Measurements from ENCODE around the gene NUP214.
A peak's percentile ranks its signal among the peaks of the same experiment; 100 is the strongest.
"Not testable (repeated sequence)": the region's sequence is repeated elsewhere in the genome, so short reads cannot be mapped to it uniquely, and the experiment has no call there.

The NUP214 gene

GRCh38 chr9:131228988-131229387, 103.6 kb downstream of the NUP214 start:
- Mint-ChIP-seq H3K36me3 (ENCODE audit: low read depth) (peaks cover 42% of the 10 kb centered on the region), H3K27me3 (ENCODE audit: low read depth) (no peaks in the 10 kb centered on the region), H3K4me3 (no peak overlapping the region), H3K27ac (no peak overlapping the region), H3K9me3 (no peaks in the 10 kb centered on the region), H3K4me1 (ENCODE audit: low read depth) (peaks cover 9% of the 10 kb centered on the region)

GRCh38 chr9:131233556-131233955, 108.2 kb downstream of the NUP214 start:
- Mint-ChIP-seq H3K4me3 (peak overlapping the region; percentile 25), H3K27ac (peak overlapping the region; percentile 80), H3K36me3 (ENCODE audit: low read depth) (peaks cover 38% of the 10 kb centered on the region), H3K27me3 (ENCODE audit: low read depth) (no peaks in the 10 kb centered on the region), H3K9me3 (no peaks in the 10 kb centered on the region), H3K4me1 (ENCODE audit: low read depth) (peaks cover 24% of the 10 kb centered on the region)

- Mint-ChIP-seq H3K4me1 (ENCODE audit: low read depth) (peaks cover 26% of the 10 kb centered on the region), H3K36me3 (ENCODE audit: low read depth) (peaks cover 38% of the 10 kb centered on the region), H3K9me3 (no peaks in the 10 kb centered on the region), H3K27ac (peak overlapping the region; percentile 80), H3K4me3 (no peak overlapping the region), H3K27me3 (ENCODE audit: low read depth) (no peaks in the 10 kb centered on the region)
Observed at GRCh38 chr9:131233995-131234394, 108.6 kb downstream of the NUP214 start.

GRCh38 chr9:131234799-131235479, 109.6 kb downstream of the NUP214 start:
- H3K36me3 Mint-ChIP-seq (ENCODE audit: low read depth), result peaks cover 41% of the 10 kb centered on the region
- no peaks in the 10 kb centered on the region for H3K9me3 Mint-ChIP-seq
- H3K4me1 Mint-ChIP-seq (ENCODE audit: low read depth), result peaks cover 30% of the 10 kb centered on the region
- H3K4me3 Mint-ChIP-seq, result no peak overlapping the region
- H3K27me3 Mint-ChIP-seq (ENCODE audit: low read depth), result no peaks in the 10 kb centered on the region
- no peak overlapping the region for H3K27ac Mint-ChIP-seq

DNA sequence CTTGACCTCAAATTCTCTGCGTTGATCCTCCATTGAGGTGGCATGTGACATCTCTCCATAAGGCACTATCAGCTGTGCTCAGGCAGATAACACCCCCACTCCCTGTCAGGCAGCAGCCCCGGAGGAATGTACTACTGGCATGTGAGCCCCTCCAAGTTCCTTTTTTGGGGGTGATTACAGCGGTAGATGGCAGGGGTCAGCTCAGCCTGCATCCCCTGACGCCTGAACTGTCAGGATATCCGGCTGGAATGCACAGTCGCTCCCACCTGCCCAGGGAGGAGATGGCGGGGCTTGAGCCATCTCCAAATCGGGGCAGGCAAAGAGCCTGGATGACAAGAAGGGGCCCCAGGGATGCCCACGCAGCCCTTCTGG, 110.1 kb downstream of the NUP214 start:
- no peaks in the 10 kb centered on the region for H3K27me3 Mint-ChIP-seq (ENCODE audit: low read depth)
- no peaks in the 10 kb centered on the region for H3K9me3 Mint-ChIP-seq
- H3K36me3 Mint-ChIP-seq (ENCODE audit: low read depth), result peaks cover 37% of the 10 kb centered on the region
- H3K4me3 Mint-ChIP-seq, result no peak overlapping the region
- H3K4me1 Mint-ChIP-seq (ENCODE audit: low read depth), result peaks cover 30% of the 10 kb centered on the region
- no peak overlapping the region for H3K27ac Mint-ChIP-seq

DNA sequence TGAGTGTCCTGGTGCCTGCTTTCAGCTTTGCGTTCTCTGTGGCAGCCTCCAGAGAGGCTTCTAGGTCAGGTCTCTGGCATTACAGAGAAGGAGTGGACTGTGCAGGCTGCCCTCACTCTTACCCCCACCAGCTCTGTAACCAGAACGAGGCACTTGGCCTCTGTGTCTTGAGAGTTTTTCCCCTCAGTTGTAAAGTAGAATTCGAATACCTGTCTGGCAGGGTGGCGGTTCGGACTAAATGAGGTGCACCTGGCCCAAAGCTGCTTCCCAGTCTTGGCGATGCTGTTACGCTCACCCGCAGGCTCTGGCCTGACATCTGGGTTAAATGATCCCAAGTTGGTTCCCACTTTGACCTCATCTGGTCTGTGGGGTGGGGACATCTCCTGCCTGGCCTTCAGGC, 110.8 kb downstream of the NUP214 start:
- Mint-ChIP-seq H3K36me3 (ENCODE audit: low read depth) (peaks cover 33% of the 10 kb centered on the region), H3K4me3 (no peak overlapping the region), H3K9me3 (no peaks in the 10 kb centered on the region), H3K27me3 (ENCODE audit: low read depth) (no peaks in the 10 kb centered on the region), H3K4me1 (ENCODE audit: low read depth) (peaks cover 30% of the 10 kb centered on the region), H3K27ac (no peak overlapping the region)

- Mint-ChIP-seq H3K27me3 (ENCODE audit: low read depth) (no peaks in the 10 kb centered on the region), H3K4me1 (ENCODE audit: low read depth) (peaks cover 30% of the 10 kb centered on the region), H3K4me3 (no peak overlapping the region), H3K9me3 (no peaks in the 10 kb centered on the region), H3K36me3 (ENCODE audit: low read depth) (peaks cover 30% of the 10 kb centered on the region), H3K27ac (peak overlapping the region; percentile 6)
Observed at GRCh38 chr9:131236761-131237160, 111.4 kb downstream of the NUP214 start.

DNA sequence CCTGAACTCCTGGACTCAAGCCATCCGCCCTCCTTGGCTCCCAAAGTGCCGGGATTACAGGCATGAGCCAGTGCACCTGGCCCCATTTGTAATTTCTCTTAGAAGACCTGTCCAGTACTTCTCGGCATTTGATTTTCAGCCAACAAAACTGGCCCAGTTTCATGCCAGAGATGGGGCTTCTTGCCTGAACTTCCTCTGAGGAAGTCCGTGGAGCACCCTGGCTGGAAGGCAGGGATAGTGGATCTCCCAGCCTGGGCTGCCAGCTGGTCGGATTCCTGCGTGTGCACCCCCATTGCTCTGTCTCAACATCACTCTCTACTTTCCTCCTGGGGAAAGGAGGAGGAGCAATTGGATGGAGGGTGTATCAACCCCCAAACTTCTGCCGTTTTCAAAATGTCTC, 111.9 kb downstream of the NUP214 start:
- peak overlapping the region; percentile 93 for H3K27ac Mint-ChIP-seq
- H3K9me3 Mint-ChIP-seq, result no peaks in the 10 kb centered on the region
- no peaks in the 10 kb centered on the region for H3K27me3 Mint-ChIP-seq (ENCODE audit: low read depth)
- peaks cover 30% of the 10 kb centered on the region for H3K4me1 Mint-ChIP-seq (ENCODE audit: low read depth)
- H3K36me3 Mint-ChIP-seq (ENCODE audit: low read depth), result peaks cover 26% of the 10 kb centered on the region
- peak overlapping the region; percentile 48 for H3K4me3 Mint-ChIP-seq

GRCh38 chr9:131237931-131238401, 112.6 kb downstream of the NUP214 start:
- Mint-ChIP-seq H3K9me3 (peaks cover 3% of the 10 kb centered on the region), H3K27ac (peak overlapping the region; percentile 93), H3K4me1 (ENCODE audit: low read depth) (peaks cover 30% of the 10 kb centered on the region), H3K27me3 (ENCODE audit: low read depth) (no peaks in the 10 kb centered on the region), H3K36me3 (ENCODE audit: low read depth) (peaks cover 26% of the 10 kb centered on the region), H3K4me3 (peak overlapping the region; percentile 58)

DNA sequence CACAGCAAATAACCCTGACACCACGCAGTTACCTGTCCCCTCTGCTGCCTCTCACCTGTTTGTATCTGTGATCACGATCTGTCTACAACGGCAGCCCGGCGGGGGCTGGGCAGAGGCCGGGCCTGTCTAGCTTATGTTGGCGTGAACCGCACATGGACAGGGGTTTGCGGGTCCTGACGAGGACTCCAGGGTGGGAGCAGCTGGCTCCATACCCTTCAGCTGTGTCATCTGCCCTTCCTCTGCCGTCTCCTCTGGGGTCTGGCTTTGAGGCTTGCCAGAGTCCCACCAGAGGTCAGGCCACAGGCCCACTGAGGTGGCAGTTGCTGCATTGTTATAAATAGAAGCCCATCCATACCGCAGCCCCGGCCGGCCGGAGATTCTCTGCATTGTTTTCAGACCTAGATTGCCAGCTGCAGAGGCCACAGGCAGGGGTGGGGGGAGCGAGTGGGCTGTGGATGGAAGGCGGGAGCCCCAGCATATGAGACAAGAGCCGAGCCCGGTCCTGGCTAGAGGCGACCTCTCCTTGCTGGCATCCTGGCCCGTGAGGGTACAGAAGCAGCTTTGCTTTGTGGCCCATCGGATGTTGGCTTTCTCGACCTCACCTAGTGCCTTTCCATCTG, 113.1 kb downstream of the NUP214 start:
- peak overlapping the region; percentile 58 for H3K4me3 Mint-ChIP-seq
- peaks cover 25% of the 10 kb centered on the region for H3K36me3 Mint-ChIP-seq (ENCODE audit: low read depth)
- H3K4me1 Mint-ChIP-seq (ENCODE audit: low read depth), result peaks cover 27% of the 10 kb centered on the region

GRCh38 chr9:131239161-131239975, 114.0 kb downstream of the NUP214 start:
- peaks cover 19% of the 10 kb centered on the region for H3K36me3 Mint-ChIP-seq (ENCODE audit: low read depth)
- H3K4me3 Mint-ChIP-seq, result peak overlapping the region; percentile 25
- H3K9me3 Mint-ChIP-seq, result peaks cover 6% of the 10 kb centered on the region
- H3K27me3 Mint-ChIP-seq (ENCODE audit: low read depth), result no peaks in the 10 kb centered on the region
- H3K27ac Mint-ChIP-seq, result peak overlapping the region; percentile 72
- H3K4me1 Mint-ChIP-seq (ENCODE audit: low read depth), result peaks cover 20% of the 10 kb centered on the region

More for the DNA sequence above, 113.1 kb downstream of the NUP214 start:
- Mint-ChIP-seq H3K27me3 (ENCODE audit: low read depth) (no peaks in the 10 kb centered on the region), H3K27ac (peak overlapping the region; percentile 93), H3K9me3 (peaks cover 6% of the 10 kb centered on the region)

DNA sequence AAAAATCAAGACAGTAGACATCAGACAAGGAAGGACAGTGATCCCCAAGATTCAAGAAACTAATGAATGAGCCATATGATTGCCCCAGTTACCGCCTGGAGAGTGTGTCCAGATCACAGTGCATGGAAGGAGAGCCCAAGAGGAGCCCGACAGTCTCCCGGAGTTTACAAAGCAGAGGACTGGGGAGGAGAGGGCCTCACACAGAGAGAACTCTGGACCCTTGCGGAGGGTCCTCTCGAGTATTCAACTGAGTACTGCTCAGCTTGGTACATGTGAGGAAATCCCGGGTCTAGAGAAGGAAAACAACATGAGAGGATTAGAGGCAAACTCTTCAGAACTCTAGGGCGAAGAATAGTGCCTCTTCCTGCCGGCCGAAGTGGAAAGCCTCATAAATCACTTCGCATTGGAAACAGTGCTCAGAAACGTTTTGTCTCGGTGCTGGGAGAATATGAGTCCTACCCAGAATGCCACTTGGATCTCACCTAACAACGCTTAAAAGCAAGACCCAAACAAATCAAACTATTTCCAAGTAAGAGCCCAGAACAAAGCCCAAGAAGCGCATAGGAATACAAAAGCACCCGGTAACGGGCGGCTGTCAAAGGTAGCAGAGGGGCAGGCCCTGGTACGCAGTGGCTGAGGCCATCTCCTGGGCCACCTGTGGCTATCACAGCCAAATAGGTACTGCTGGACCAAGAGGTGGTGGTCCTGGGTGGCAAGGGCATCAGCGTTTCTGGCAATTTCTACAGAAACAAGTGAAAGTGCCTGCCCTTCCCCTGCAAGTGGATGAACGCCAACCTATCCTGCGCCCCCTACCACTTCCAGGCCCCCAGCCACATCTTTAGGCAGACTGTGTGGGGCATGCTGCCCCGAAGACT, 114.9 kb downstream of the NUP214 start:
- Mint-ChIP-seq H3K4me1 (ENCODE audit: low read depth) (peaks cover 20% of the 10 kb centered on the region), H3K27ac (no peak overlapping the region), H3K27me3 (ENCODE audit: low read depth) (no peaks in the 10 kb centered on the region), H3K9me3 (peaks cover 6% of the 10 kb centered on the region), H3K4me3 (no peak overlapping the region), H3K36me3 (ENCODE audit: low read depth) (peaks cover 15% of the 10 kb centered on the region)

GRCh38 chr9:131244331-131244730, 118.9 kb downstream of the NUP214 start:
- not testable (repeated sequence) for H3K4me3 Mint-ChIP-seq; H3K4me1 Mint-ChIP-seq (ENCODE audit: low read depth); H3K9me3 Mint-ChIP-seq

GRCh38 chr9:131246618-131247017, 121.2 kb downstream of the NUP214 start:
- Mint-ChIP-seq H3K4me3 (no peak overlapping the region), H3K4me1 (ENCODE audit: low read depth) (no peaks in the 10 kb centered on the region), H3K36me3 (ENCODE audit: low read depth) (peaks cover 12% of the 10 kb centered on the region), H3K27me3 (ENCODE audit: low read depth) (no peaks in the 10 kb centered on the region), H3K9me3 (peaks cover 6% of the 10 kb centered on the region), H3K27ac (no peak overlapping the region)

More at GRCh38 chr9:131244331-131244730, 118.9 kb downstream of the NUP214 start:
- H3K36me3 Mint-ChIP-seq (ENCODE audit: low read depth), result peaks cover 14% of the 10 kb centered on the region
- H3K27ac Mint-ChIP-seq; H3K27me3 Mint-ChIP-seq (ENCODE audit: low read depth): not testable (repeated sequence)
